ENCODE results near the gene LHPP.
"Not testable (repeated sequence)": the region's sequence is repeated elsewhere in the genome, so short reads cannot be mapped to it uniquely, and the experiment has no call there.

Gene LHPP

GRCh38 chr10:124576526-124577420, 115.2 kb downstream of the LHPP start:
- DNase-seq, result no peak

- DNase-seq, result no peak
These were observed 116.0 kb downstream of the LHPP start for GRCh38 chr10:124577651-124578050.

DNA sequence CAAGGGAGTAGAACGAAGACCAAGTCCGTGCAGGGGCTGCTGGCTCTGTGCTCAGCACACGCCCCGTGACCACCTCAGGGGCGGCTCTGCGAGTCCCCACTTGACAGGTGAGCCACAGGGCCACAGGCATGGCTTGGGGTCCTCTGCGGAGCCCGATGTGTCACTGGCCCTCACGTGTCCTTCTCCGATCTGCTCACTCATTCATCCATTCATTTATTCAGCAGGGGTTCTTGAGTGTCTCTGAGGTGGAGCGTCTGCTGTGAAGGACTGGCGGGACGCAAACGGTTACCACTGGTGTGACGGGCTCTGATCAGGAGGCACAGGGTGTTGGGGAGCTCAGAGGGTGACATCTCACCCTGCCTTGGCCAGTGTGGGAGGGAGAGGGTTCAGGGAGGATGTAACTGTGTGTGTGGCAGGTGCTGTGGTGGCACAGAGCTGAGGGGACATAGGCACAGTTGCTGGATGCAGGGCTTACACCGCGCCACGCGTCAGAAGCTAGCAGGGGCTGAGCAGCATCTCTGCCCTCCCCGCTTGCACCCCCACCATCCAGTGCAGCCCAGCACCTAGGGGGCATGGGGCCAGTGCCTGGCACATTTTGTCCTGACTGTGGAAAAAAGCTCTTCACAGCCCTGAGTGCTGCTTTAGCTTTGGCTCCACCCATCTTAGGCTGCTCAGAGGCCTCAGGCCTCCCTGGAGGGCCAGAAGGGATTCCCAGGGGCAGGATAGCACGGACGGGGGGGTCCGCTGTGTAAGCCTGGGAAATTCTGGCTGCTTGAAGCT, 116.8 kb downstream of the LHPP start:
- DNase-seq, result no peak

DNA sequence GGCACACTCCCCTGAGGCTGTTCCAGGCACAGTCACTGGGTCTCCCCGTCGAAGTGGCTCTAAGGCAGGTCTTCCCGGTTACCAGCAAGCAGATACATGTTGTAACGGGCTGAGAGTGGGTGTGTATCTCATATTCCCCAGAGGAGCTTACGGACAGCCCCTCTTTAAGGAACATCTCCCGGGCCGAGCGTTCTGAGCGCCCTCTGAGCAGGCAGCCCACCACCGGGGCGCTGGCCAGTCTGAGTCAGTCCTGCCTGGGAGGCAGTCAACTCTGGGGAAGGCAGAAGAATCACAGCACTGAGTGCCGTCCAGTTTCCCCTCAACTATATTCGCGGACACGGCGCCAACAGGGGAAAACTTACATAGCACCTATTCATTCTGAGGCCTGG, 117.4 kb downstream of the LHPP start:
- DNase-seq, result no peak

GRCh38 chr10:124586142-124586541, 124.5 kb downstream of the LHPP start:
- DNase-seq, result no peak

- no peak for DNase-seq
These were observed 126.2 kb downstream of the LHPP start for GRCh38 chr10:124587811-124588211.

GRCh38 chr10:124588341-124588735, 126.7 kb downstream of the LHPP start:
- DNase-seq, result not testable (repeated sequence)

DNA sequence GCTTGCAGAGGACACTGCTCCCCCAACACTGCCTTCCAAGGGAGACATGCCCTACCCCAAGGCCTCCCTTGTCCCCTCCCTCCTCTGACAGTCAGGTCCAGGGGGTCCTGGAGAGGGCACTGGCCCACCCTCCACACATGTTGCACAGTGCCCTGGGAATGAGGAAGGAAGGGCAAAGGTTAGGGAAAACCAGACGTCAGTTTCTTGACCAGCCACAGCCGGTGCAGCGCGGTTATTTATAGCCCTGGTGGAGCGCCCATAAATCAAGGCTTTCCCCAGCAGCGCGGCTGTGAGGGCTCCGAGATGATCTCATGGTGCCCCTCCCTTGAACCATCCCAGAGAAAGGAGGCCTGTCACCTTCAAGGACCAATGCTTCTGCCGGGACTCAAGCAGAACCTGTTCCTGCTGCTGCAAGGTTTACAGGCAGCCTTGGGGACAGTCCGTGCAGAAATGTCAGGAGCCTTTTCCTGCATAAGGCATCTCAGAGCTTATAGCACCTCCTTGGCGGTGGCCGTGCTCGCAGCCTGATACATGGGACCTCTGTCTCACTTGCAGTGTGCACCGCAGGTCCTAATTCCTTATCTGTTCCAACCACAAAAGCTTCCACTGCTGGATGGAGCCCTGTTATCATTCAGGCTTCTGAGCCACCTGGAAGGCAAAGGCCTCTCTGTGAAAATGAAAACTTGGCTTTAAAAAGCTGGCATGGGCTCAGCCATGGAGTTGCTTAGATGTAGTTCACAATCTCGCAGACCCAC, 127.3 kb downstream of the LHPP start:
- DNase-seq, result no peak

DNA sequence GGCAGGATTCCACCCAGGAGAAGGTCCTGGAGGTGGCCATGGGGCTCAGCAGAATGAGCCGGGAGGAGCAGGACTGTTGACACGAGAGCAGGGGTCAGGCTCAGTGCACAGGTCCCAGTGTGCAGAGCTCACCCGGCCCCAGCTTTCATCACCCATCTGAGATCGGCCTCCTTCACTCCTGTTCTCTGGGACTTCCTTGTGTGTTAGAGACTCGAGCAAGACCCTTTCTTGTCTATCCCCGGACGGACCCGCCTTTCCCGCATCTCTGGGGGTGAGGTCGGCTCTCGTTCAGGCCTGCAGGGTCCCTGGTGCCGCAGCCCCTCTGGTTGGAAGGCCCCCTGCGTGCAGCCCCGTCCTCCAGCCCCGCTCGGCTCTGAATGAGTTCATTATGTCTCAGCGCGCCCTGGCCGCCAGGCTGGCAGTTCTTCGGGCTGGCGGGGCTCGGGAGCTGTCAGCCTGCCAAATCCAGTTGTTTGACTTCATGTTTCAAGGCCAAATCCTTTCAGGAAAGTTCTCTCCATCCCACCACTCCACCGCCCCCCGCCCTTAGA, 127.9 kb downstream of the LHPP start:
- DNase-seq, result no peak

GRCh38 chr10:124590216-124591122, 128.8 kb downstream of the LHPP start:
- DNase-seq, result no peak

DNA sequence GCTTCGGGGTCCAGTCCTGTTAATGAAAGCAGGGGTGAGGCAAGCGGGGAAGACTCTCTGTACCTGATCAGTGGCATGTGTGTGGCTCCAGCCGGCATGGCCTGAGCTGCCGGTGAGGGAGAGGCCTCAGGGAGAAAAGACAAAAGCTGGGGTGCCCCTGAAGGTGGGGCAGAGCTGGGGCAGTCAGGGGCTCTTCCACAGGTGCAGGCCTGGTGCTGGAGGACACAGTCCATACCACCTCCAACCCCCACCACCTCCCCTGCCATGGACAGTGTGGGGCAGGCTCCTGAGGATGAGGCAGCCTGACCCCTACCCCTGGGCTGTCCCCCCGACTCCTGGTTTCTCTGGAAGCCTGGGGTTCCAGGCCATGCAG, 129.5 kb downstream of the LHPP start:
- no peak for DNase-seq

- no peak for DNase-seq
These were observed 130.5 kb downstream of the LHPP start for GRCh38 chr10:124592101-124592500.

- DNase-seq, result no peak
These were observed 131.3 kb downstream of the LHPP start for GRCh38 chr10:124592736-124593430.

GRCh38 chr10:124593431-124593985, 131.9 kb downstream of the LHPP start:
- no peak for DNase-seq

GRCh38 chr10:124594240-124594639, 132.6 kb downstream of the LHPP start:
- DNase-seq, result no peak

GRCh38 chr10:124595143-124595883, 133.7 kb downstream of the LHPP start:
- no peak for DNase-seq

- DNase-seq, result no peak
These were observed 134.6 kb downstream of the LHPP start for GRCh38 chr10:124596116-124596785.

DNA sequence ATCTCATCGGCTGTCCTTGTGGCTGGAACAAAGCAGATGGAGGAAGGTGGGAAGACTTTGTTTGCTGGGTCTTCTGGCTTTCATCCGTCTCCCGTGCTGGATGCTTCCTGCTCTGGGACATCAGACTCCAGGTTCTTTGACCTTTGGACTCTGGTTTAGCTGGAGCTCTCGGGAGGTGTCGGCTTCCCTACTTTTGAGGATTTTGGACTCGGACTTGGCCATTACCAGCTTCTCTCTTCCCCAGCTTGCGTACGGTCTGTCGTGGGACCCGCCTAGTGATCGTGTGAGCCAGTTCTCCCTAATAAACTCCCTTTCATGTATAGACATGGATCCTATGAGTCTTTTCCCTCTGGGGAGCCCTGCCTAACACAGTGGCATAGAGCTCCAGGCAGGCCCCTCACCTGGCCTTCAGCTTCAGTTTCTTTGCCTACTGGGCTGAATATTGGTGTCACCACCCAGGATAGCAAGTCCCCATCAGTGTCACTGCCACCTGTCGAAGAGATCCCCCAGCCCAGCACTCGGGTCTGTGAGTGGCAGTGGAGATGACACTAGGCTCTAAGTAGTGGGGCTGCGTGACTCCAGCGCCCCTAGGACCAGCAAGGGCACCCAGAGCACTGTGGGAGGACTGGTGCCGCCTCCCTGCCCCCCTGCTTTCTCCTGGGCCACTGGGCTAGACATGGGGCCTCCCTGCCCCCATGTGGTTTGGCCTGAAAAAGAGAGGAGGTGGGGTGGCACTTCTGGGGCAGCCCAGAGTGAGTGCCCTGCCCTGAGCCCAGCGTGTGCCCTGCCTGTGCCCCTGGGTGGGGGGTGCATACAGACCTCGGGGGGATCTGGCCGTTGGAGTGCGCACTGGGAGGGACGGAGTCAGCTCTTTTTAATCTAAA, 135.6 kb downstream of the LHPP start:
- no peak for DNase-seq

DNA sequence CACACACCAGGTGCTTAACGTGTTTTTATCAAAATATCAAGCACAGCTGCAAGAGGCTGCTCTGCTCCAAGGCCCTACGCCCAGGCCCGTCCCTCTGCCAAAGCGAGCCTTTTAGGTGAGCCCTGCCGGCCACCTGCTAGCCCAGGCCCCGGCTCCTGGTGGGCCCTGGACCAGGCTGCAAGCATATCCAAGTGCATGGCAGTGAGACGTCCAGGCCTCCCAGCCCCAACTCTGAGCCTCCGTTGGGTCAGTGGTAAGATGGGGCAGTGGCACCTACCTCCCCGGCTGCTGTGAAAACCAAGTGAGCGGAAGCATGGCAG, 136.2 kb downstream of the LHPP start:
- DNase-seq, result no peak

Measured in activated CD4-positive, alpha-beta T cell treated with anti-CD3 and anti-CD28 coated beads for 1 hour (primary cell).